NCI-H345 (cell line): ENCODE results near the gene LIPN.
"Not testable (repeated sequence)": the region's sequence is repeated elsewhere in the genome, so short reads cannot be mapped to it uniquely, and the experiment has no call there.

Source experiments
- DNase-seq: peaks from one replicate; lab custom pipeline; 2025; lab: John Stamatoyannopoulos, UW

LIPN gene, protein sequence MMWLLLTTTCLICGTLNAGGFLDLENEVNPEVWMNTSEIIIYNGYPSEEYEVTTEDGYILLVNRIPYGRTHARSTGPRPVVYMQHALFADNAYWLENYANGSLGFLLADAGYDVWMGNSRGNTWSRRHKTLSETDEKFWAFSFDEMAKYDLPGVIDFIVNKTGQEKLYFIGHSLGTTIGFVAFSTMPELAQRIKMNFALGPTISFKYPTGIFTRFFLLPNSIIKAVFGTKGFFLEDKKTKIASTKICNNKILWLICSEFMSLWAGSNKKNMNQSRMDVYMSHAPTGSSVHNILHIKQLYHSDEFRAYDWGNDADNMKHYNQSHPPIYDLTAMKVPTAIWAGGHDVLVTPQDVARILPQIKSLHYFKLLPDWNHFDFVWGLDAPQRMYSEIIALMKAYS

GRCh38 chr10:88759366-88760101, at the start of gene LIPN:
TSS of gene LIPN (plus strand) at chr10:88760020. CDS start at chr10:88761406, 1,386 bp downstream.
- DNase-seq = no peak

GRCh38 chr10:88715517-88715916, 44.3 kb upstream of the LIPN start:
- DNase-seq = no peak

GRCh38 chr10:88721392-88721791, 38.4 kb upstream of the LIPN start:
- no peak for DNase-seq

- DNase-seq = no peak
These were observed 34.0 kb upstream of the LIPN start for GRCh38 chr10:88725798-88726197.

DNA sequence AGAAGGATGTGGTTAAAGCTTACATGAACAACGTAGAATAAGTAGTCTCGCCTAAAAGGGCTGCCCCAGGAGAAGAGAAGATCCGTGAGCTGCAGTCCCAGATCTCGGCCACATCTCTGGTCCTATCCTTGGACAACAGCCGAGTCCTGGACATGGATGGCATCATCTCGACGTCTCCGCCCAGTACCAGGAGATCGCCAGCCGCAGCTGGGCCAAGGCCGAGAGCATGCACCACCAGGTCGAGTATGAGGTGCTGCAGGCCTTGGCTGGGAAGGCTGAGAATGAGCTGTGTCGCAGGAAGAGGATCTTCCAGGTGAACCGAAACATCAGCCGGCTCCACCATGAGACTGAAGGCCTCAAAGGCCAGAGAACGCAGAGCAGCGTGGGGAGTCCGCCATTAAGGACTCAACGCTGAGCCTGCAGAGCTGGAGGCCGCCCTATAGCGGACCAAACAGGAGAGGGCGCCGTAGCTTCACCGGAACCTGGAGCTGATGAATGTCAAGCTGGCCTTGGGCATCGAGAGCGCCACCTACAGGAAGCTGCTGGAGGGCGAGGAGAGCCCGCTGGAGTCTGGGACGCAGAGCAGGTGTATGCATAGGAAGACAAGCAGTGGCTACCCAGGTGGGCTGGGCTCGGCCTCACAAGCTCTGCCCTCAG, 31.6 kb upstream of the LIPN start:
- no peak for DNase-seq

DNA sequence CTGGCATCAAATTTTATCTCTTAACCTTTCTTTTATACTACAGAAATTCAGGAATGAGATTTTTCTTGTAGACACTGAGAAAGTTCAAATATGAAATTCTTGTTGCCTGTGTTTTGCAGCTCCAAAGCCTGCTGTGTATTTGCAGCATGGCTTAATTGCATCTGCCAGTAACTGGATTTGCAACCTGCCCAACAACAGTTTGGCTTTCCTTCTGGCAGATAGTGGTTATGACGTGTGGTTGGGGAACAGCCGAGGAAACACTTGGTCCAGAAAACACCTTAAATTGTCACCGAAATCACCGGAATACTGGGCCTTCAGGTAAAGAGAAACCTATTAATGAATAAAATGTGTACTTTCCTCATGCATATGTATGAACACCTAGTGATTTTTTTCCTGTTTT, 29.0 kb upstream of the LIPN start:
- DNase-seq = no peak

- DNase-seq = no peak
These were observed 28.5 kb upstream of the LIPN start for GRCh38 chr10:88731296-88731695.

GRCh38 chr10:88733215-88733614, 26.6 kb upstream of the LIPN start:
- no peak for DNase-seq

DNA sequence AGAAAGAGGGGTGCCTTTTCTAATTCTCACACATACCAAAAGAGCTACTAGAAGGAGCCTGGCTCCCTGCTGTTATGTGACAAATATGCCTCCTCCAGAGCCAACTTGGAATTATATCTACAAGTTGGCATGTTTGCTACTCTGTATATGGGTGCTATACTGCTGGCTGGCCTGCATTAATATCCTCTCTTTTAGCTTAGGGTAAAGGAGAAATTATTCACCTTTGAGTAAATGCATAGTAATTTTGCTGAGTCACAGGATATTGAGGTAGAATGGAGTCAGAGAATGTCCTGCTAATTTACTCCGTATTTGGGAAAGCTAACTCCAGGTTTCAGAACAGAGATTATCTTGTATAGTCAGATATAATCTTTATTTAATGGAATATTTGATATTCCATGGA, 24.2 kb upstream of the LIPN start:
- DNase-seq = no peak

GRCh38 chr10:88741921-88742320, 17.9 kb upstream of the LIPN start:
- not testable (repeated sequence) for DNase-seq

- no peak for DNase-seq
These were observed 17.4 kb upstream of the LIPN start for GRCh38 chr10:88742448-88742847.

GRCh38 chr10:88744002-88744401, 15.8 kb upstream of the LIPN start:
- no peak for DNase-seq

GRCh38 chr10:88745633-88746032, 14.2 kb upstream of the LIPN start:
- DNase-seq = no peak

DNA sequence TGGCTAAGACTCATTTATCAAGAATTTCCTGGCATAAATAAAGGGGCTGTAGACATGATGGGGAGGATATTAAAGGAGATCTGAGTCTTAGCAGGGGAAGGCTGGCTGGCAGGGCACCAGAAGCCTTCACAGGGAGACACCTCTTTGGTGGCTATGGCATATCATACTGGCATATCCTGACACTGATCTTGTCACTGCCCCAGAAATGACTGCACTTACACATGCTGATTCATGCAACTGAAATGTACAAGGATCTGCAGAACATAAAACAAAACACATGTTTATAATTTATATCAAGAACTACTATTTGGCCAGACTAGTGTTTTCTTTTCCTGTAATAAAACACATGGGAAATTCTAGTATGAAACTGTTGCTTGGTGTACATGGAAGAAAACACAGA, 5.5 kb upstream of the LIPN start:
- no peak for DNase-seq

GRCh38 chr10:88755753-88756152, 4.1 kb upstream of the LIPN start:
- no peak for DNase-seq

DNA sequence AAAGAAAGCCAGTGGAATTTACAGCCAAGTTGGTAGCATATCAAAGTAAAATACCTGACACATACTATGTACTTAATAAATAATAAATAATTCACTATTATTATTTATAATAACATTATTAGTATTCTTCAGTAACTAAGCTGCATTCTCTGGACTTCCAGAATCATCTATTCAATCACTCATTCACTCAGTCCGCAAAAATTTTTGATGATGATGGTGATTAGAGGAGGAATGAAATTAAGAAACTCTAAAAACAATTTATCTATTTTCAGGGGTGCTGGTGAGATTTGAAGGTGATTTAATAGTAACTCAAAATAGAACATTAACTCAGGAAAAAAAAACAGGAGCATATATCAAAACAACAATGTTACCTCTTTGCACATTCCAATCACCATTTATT, 3.2 kb upstream of the LIPN start:
- DNase-seq = no peak

- no peak for DNase-seq
These were observed 3.1 kb downstream of the LIPN start for GRCh38 chr10:88762906-88763305.

DNA sequence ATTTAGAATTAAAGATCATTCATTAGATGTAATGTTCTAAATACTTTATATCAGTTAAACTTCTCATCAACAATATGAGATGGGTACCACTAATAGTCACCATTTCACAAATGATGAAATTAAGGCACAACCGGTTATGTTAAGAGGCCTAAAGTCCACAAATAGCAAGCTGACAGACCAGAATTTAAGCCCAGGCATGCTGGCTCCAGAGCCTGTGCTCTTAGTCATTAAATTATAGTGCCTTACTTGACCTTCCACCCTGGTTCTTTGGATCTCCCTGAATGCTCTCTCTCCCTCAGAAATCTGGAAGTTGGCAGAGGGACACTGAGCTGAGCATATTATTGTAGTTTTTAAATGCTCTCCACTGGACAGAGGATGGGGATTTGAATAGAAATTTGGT, 3.6 kb downstream of the LIPN start:
- DNase-seq = no peak

DNA sequence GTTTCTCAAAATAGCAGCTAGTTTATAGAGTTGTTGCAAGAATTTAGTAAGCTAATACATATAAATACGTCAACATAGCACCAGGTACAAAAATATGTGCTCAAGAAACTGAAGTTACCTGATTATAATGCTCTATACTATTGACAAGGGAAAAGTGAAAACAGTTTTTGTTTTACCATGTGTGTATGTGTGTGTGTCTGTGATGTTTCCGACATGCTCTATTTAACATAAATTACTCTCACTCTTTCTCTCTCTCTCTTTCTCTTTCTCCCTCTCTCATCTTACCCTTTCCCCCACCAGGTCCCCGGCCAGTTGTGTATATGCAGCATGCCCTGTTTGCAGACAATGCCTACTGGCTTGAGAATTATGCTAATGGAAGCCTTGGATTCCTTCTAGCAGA, 4.3 kb downstream of the LIPN start:
- no peak for DNase-seq

GRCh38 chr10:88765816-88766215, 6.0 kb downstream of the LIPN start:
- no peak for DNase-seq

DNA sequence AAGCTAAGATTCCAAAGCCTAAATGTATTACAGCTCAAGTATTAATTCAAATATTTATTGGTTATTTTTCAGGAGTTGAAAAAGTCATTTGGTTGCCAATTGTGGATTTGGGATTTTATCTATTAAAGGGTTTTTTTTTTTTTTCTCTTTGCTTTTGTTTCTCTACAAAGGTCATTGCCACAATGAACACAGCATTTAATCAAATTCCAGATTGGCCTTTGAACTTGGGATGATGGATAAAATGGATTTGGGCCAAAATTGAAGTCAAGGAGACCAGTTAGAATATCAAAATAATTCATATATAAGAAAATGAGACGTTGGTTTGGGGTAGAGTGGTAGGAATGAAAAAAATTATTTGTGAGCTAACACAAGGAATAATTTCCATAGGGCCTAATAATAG, 9.6 kb downstream of the LIPN start:
- DNase-seq = no peak

DNA sequence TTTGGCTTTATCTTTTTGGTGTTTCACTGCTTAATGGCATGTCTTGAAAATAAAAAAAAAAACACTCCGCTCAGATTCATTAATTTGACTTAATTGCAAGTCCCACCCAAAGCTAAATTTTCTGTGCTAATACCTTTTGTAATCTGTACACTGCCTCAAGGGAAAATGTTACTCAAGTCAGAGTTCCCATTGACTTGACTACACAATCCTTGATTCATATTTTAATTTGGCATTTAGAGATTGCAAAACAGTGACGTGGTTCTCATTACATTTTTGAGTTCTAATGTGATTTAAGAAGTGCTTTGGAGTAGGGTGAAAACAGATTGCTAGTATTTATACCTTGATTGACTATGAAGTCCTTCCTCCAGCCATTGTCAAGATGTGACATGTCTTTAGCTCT, 21.4 kb downstream of the LIPN start:
- no peak for DNase-seq

DNA sequence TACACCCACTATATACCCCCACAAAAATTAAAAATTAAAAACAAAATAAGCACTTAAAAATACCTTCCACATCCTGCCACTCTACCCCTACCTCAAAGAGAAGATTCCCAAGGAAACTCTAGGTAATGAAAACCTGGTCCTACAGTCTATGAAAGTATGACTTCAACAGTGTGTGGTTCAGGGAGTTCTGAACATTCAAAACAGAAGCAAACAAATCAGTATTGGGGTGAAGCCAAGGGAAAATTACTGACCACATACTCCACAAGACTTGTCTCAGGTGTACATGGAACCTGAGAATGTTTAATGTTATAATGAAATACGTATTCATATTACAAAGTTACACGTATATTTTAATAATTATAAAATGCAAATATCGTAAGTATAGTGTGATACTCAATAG, 22.4 kb downstream of the LIPN start:
- no peak for DNase-seq
